Spleen (tissue), 11 donors: ENCODE data around the gene WDR20. TPM values are rescaled to one million over a fixed set of nuclear protein-coding genes. Genes with fewer than 3 reads are reported as not detected.

ENCODE experiments used
- DNase-seq: peaks from one replicate; pipeline ENCODE4 v3.0.0-alpha.2; 2020
- H3K27ac ChIP-seq, 8 donors: fragments of 200-600 bp; sonication (generic) in 7 of 8; 1 replicate in 4 of 8; 2 replicates in 4 of 8; pipeline versions ENCODE4 v1.5.0 to v1.8.0; 2016 to 2021; ENCODE audit warnings: inconsistent platforms in 4 of 8, mild to moderate bottlenecking in 4 of 8, moderate library complexity in 1 of 8
- H3K27me3 ChIP-seq, 7 donors: fragments of 200-600 bp; sonication (generic) in 6 of 7; replicated peaks in 1 of 7; 1 replicate in 4 of 7; 2 replicates in 3 of 7; pipeline versions ENCODE4 v1.5.0 to v1.8.0; 2016 to 2021; ENCODE audit warnings: inconsistent platforms in 3 of 7, mild to moderate bottlenecking in 1 of 7
- H3K36me3 ChIP-seq, 6 donors: fragments of 200-600 bp; sonication (generic) in 5 of 6; 1 replicate in 4 of 6; 2 replicates in 2 of 6; pipeline versions ENCODE4 v1.5.0 to v1.8.0; 2016 to 2021; ENCODE audit warnings: inconsistent platforms in 2 of 6
- H3K4me1 ChIP-seq, 6 donors: fragments of 200-600 bp; sonication (generic) in 5 of 6; 1 replicate in 3 of 6; 2 replicates in 3 of 6; pipeline versions ENCODE4 v1.5.0 to v1.8.0; 2016 to 2021; ENCODE audit warnings: inconsistent platforms in 3 of 6
- H3K4me3 ChIP-seq, 8 donors: fragments of 200-600 bp; sonication (generic) in 7 of 8; 1 replicate in 4 of 8; 2 replicates in 4 of 8; pipeline versions ENCODE4 v1.5.0 to v1.8.0; 2016 to 2021; ENCODE audit warnings: inconsistent platforms in 4 of 8, mild to moderate bottlenecking in 4 of 8, moderate library complexity in 2 of 8
- H3K9me3 ChIP-seq, 8 donors: fragments of 200-600 bp; sonication (generic) in 7 of 8; 1 replicate in 4 of 8; 2 replicates in 4 of 8; pipeline versions ENCODE4 v1.5.0 to v1.8.0; 2016 to 2021; ENCODE audit warnings: inconsistent platforms in 4 of 8
- POLR2A ChIP-seq, 3 donors: fragments of 450-650 bp; IDR thresholded peaks; one replicate each; pipeline ENCODE4 v1.5.1; 2017; ENCODE audit warnings: antibody characterized with exemption in 3 of 3, mild to moderate bottlenecking in 1 of 3
- POLR2AphosphoS5 ChIP-seq, 3 donors: sonication (generic); formaldehyde crosslinking; IDR thresholded peaks; one replicate each; pipeline ENCODE4 v1.5.1; 2017; ENCODE audit warnings: antibody characterized with exemption in 3 of 3
- WGBS, 5 donors: extraction: QIAGEN DNeasy Blood & Tissue Kit in 3 of 5; methylation state at CpG; one replicate each; pipeline versions ENCODE4 v1.1.5 to v1.1.7; 2013 to 2018; 5-methylcytosine and 5-hydroxymethylcytosine counted together
- intact Hi-C: fragments of 100-400 bp; cut with DNase I; formaldehyde crosslinking; loops from one replicate; pipeline ENCODE4 v1.15.0; 2023; ENCODE audit warnings: low total_unique reads
- polyA plus RNA-seq, 3 donors: library from polyadenylated mRNA; stranded (reverse); fragments of 200-250 nt; gene quantifications; one replicate each; pipeline ENCODE4 v1.2.1, GENCODE V29; 2013
- total RNA-seq, 7 donors: library from RNA; depleted of rRNA in 3 of 7; stranded (reverse); fragments of >200 nt in 3 of 7; fragmentation: NEBNext Ultra II Directional in 4 of 7; extraction: Animal tissue kit (Norgen Biotek cat#: 25700) in 4 of 7; gene quantifications; one replicate each; pipeline versions ENCODE4 v1.1.0 to v1.2.1, GENCODE V29; 2016 to 2021
- TF ChIP-seq, protein P1 (sequence below), 11 experiments: fragments of 200-600 bp in 7 of 11; fragments of 450-650 bp in 4 of 11; sonication (generic) in 4 of 11; IDR thresholded peaks in 8 of 11; conservative IDR thresholded peaks in 3 of 11; 1 replicate in 7 of 11; 2 replicates in 4 of 11; pipeline versions ENCODE4 v1.4.0 to v1.8.0; 2016 to 2021; ENCODE audit warnings: antibody characterized with exemption in 11 of 11, inconsistent platforms in 4 of 11, mild to moderate bottlenecking in 1 of 11
- donor health status: healthy with polysubstance abuse.
- donor health status: DM: no; HTN: no; CAD: no; lungs with moderate emphysema.
- donor health status: DM: no; HTN: no; CAD: no.
- donor health status: Bipolar disorder and iron deficiency.
- donor health status: healthy.
- donor health status: DM: no; HTN: no; CAD: no.
- donor health status: DM: yes; HTN: yes; CAD: no.

The WDR20 gene
- total and polyA plus RNA-seq, 10 donors: 8.7 to 40.8 (median 28.2) TPM

DNA sequence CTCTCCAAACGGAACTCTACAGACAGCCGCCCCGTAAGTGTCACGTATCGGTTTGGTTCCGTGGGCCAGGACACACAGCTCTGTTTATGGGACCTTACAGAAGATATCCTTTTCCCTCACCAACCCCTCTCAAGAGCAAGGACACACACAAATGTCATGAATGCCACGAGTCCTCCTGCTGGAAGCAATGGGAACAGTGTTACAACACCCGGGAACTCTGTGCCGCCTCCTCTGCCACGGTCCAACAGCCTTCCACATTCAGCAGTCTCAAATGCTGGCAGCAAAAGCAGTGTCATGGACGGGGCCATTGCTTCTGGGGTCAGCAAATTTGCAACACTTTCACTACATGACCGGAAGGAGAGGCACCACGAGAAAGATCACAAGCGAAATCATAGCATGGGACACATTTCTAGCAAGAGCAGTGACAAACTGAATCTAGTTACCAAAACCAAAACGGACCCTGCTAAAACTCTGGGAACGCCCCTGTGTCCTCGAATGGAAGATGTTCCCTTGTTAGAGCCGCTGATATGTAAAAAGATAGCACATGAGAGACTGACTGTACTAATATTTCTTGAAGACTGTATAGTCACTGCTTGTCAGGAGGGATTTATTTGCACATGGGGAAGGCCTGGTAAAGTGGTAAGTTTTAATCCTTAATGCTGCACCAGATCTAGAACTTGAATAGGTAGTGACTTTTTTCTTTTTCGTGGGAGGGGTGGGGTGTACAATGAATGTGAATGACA, 69.7 kb downstream of the WDR20 start:
- 74 to 89% (median 84%) methylated on average over 19 of the region's 19 CpGs for WGBS, 5 donors
- intact Hi-C loops: no loop called here

DNA sequence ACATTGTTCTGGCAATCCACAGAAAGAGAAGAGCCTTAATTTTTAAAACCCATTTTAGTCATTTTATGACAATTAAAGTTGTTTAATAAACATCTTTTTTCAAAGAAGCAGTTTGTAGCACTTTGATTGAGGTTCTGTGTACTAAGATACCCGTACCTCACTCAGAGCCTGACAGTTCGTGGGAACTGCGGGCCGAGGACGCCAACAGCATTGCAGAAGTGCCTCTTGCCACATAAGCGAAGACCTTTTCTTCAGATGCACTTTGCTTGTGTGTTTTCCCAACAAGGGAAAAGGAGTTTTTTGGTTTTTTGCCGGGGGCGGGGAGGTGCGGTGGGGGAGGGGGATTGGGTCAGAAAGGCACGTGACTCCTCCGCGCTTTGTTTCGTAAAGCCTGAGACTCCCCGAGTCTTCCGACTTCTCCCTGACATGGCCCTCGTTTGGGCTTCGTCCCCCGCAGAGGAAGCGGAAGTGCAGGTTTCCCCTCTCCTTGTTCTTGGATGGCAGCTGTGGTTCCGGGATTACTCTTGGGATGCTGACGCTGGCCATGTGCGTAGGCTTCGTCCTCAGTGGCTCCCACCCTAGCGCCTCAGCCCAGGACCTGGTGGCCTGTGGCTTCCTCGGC, 70.8 kb downstream of the WDR20 start:
- peak; percentile 74 for DNase-seq
- Histone ChIP-seq H3K4me3 (no peak overlapping the region), H3K27me3 (no peaks in the 10 kb centered on the region), H3K27ac (peak overlapping the region in 4 of 8 donors; percentile 37 to 66 (median 40)), H3K36me3 (peaks cover 0 to 93% (median 45%) of the 10 kb centered on the region in 6 donors), H3K9me3 (no peaks in the 10 kb centered on the region), H3K4me1 (peaks cover 0 to 25% (median 10%) of the 10 kb centered on the region in 6 donors)
- intact Hi-C loops: no loop called here
- WGBS, 5 donors: 63 to 86% (median 78%) methylated on average over 25 of the region's 25 CpGs
- no peak for TF ChIP-seq POLR2A (IDR thresholded peaks at IDR 0.05)
- TF ChIP-seq POLR2AphosphoS5 (IDR thresholded peaks at IDR 0.05): peak in 1 of 3 donors; percentile 8

More for the DNA sequence above, 69.7 kb downstream of the WDR20 start:
- Histone ChIP-seq H3K4me3 (no peak overlapping the region), H3K9me3 (no peaks in the 10 kb centered on the region), H3K27me3 (no peaks in the 10 kb centered on the region), H3K36me3 (peaks cover 0 to 99% (median 55%) of the 10 kb centered on the region in 6 donors), H3K27ac (peak overlapping the region in 5 of 8 donors; percentile 20 to 41 (median 21)), H3K4me1 (peaks cover 0 to 25% (median 10%) of the 10 kb centered on the region in 6 donors)
- TF ChIP-seq POLR2AphosphoS5 (IDR thresholded peaks at IDR 0.05): peak in 2 of 3 donors; percentile 33 to 50
- TF ChIP-seq, protein P1, sequence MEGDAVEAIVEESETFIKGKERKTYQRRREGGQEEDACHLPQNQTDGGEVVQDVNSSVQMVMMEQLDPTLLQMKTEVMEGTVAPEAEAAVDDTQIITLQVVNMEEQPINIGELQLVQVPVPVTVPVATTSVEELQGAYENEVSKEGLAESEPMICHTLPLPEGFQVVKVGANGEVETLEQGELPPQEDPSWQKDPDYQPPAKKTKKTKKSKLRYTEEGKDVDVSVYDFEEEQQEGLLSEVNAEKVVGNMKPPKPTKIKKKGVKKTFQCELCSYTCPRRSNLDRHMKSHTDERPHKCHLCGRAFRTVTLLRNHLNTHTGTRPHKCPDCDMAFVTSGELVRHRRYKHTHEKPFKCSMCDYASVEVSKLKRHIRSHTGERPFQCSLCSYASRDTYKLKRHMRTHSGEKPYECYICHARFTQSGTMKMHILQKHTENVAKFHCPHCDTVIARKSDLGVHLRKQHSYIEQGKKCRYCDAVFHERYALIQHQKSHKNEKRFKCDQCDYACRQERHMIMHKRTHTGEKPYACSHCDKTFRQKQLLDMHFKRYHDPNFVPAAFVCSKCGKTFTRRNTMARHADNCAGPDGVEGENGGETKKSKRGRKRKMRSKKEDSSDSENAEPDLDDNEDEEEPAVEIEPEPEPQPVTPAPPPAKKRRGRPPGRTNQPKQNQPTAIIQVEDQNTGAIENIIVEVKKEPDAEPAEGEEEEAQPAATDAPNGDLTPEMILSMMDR (IDR thresholded peaks at IDR 0.05 in 8 of 11, conservative IDR thresholded peaks at IDR 0.05 in 3 of 11): peak in 5 of 11 experiments; percentile 8 to 42 (median 39)
- no peak for TF ChIP-seq POLR2A (IDR thresholded peaks at IDR 0.05)
- DNase-seq: peak; percentile 41

DNA sequence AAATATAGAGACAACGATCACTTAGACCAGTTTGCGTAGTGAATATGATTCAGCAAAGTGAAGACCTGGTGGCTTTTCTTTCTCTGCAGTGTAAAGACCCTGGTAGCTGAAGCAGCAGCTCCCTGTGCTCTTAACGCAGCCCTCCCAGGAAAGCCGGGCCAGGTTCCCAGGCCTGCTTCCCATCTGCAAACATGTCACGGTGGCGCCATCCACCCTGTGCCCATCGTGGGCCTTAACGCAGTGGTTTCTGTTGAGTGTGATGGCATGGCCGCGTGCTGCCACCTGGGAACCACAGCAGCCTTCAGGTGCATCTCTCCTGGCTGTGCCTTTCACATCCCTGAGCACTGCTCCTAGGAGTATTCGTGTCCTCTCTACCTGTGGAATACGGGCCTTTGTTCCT, 71.5 kb downstream of the WDR20 start:
- Histone ChIP-seq H3K9me3 (no peaks in the 10 kb centered on the region), H3K4me1 (peaks cover 0 to 30% (median 10%) of the 10 kb centered on the region in 6 donors), H3K27ac (peak overlapping the region in 2 of 8 donors; percentile 41 to 66), H3K27me3 (no peaks in the 10 kb centered on the region), H3K36me3 (peaks cover 0 to 91% (median 38%) of the 10 kb centered on the region in 6 donors), H3K4me3 (no peak overlapping the region)
- intact Hi-C loops: no loop called here
- TF ChIP-seq POLR2AphosphoS5 (IDR thresholded peaks at IDR 0.05) (no peak), POLR2A (IDR thresholded peaks at IDR 0.05) (no peak)
- TF ChIP-seq, protein P1 (IDR thresholded peaks at IDR 0.05 in 8 of 11, conservative IDR thresholded peaks at IDR 0.05 in 3 of 11): no peak
- 95 to 99% (median 96%) methylated on average over 9 to 12 of the region's 12 CpGs for WGBS, 5 donors
- DNase-seq: peak; percentile 47

DNA sequence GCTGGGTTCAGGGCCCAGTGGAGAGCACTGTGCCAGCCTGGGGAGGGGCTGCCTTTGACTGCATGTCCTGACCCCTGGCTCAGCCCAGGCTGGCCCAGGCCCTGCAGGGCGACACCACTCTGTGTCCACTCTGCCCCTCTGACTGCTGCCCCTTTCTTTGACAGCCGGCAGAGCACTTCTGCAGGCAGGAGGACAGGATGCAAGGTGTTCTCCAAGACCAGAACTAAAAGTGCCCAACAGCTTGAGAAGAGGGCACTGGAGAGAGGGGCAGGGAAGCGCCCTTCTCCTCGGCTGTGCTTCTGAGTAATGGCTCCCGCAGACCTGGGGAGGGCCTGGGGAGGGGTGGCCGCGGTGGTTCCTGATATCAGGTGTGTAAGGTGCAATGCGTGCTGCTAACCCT, 72.7 kb downstream of the WDR20 start:
- TF ChIP-seq POLR2AphosphoS5 (IDR thresholded peaks at IDR 0.05) (no peak), POLR2A (IDR thresholded peaks at IDR 0.05) (no peak)
- TF ChIP-seq, protein P1 (IDR thresholded peaks at IDR 0.05 in 8 of 11, conservative IDR thresholded peaks at IDR 0.05 in 3 of 11): no peak
- Histone ChIP-seq H3K36me3 (peaks cover 0 to 86% (median 36%) of the 10 kb centered on the region in 6 donors), H3K27ac (no peak overlapping the region), H3K4me3 (no peak overlapping the region), H3K9me3 (no peaks in the 10 kb centered on the region), H3K27me3 (no peaks in the 10 kb centered on the region), H3K4me1 (peaks cover 0 to 31% (median 10%) of the 10 kb centered on the region in 6 donors)
- WGBS, 5 donors: 94 to 97% (median 94%) methylated on average over 8 of the region's 8 CpGs
- intact Hi-C loops: no loop called here
- peak; percentile 47 for DNase-seq
